Stimulated activated CD4-positive, alpha-beta T cell treated with anti-CD3 and anti-CD28 coated beads, Interleukin-4, amount 100 ng/mL, for 24 hours (primary cell): ENCODE measurements around the gene GFRA1.
"Not testable (repeated sequence)": the region's sequence is repeated elsewhere in the genome, so short reads cannot be mapped to it uniquely, and the experiment has no call there.

Experiments used
- DNase-seq: peaks from one replicate; pipeline ENCODE4 v3.0.0-alpha.2; 2020

Gene GFRA1

DNA sequence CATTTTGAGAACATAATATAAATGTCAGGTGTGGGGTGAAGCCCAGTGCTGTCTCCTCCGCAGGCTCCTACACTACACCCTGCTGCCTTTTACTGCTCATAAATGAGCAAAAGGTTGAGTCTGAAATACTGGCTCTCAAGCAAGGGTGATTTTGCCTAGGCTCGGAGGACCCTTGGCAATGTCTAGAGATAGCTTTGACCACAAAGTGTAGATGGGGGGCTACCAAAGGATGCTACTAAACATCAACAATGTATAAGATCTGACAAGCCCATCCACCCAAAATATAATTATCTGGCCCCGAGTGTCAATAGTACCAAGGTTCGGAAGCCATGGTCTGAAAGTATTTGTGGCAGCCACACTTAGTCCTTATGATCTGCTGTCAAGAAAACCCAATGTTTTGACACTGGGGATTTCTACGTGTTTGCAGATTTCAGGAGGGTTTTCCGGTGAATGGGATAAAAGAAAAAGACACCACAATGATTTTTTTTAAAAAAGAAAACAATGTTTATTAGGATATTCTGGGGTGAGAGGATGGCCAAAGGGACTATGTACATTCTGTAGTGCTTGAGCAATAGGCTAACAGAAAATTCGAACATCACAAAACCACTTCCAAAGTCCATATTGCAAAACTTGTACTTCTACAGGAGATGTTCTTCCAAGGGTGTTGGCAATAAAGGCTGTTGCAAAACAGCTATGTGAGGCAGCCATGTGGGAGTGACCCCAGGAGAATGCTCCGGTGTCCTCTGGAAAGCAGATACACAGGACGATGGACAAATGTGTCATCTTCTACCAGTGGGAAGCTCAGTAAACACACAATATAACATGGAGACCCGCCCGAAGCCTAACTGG lies 216.3 kb downstream of the GFRA1 start:
- DNase-seq: no peak

GRCh38 chr10:116055917-116056252 lies 217.1 kb downstream of the GFRA1 start:
- no peak for DNase-seq

DNA sequence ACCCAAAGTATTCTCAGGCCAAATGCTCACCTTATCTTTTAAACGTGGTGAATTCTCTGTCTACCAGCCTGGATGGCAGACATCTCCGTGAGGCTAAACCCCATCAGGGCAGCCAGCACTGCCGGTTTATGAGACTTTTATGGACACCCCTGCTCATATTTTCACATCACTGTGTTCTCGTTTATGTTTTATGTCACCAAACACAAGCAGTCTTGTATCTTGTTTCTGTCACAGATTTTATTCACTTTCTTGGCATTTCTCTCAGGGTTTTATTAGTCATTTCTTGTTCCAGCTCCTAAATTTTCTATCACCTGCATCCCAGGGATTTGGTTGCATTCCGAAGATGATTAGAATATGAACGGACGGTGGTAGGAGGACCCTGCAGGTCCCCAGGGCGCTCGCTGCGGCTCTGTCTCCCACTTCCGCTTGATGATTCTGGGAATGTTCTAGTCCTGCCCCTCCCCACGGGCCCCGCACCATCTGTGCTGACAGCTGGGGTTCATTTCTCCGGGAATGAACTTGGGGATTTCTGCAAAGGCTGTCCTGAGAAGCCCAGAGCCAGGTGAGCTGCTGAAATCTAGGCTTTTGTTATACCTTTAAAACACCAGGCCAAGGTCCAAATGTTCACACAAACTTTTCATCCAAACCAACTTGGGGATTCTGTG lies 217.6 kb downstream of the GFRA1 start:
- no peak for DNase-seq

DNA sequence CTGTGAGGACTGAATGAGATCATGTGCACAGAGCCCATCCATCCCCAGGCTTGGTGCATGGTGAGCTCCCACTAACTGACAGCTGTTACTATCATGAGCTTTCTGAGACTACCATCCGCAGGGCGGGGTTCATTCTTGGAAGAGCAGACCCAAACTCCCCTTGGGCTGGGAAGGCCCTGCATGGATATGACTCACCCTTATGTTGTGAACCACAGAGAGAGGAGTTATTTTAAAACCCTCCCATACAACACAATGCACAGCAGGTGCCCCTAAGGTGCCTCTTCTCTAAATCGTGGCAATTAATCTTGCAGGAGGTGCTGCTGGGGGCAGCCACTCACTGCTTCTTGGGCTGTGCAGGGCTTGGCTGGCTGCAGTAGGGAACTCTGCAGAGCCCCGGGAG lies 219.1 kb downstream of the GFRA1 start:
- no peak for DNase-seq

DNA sequence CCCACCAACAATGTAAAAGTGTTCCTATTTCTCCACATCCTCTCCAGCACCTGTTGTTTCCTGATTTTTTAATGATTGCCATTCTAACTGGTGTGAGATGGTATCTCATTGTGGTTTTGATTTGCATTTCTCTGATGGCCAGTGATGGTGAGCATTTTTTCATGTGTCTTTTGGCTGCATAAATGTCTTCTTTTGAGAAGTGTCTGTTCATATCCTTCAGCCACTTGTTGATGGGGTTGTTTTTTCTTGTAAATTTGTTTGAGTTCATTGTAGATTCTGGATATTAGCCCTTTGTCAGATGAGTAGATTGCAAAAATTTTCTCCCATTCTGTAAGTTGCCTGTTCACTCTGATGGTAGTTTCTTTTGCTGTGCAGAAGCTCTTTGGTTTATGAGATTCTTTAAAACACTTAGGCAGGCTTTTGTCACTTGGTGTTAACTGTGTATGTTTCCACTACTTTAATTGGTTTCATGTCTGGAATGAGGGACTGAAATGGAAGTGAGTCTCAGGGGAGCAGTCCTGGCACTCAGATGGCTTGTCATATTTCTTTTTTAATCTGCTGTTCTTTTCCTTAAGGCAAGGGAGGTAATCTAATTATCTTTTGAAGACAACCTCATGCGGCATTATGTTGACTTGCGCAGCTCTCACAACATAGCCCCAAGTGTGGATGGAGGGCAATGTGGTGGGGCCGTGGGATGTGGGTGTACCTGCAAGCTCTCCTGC lies 219.8 kb downstream of the GFRA1 start:
- not testable (repeated sequence) for DNase-seq

DNA sequence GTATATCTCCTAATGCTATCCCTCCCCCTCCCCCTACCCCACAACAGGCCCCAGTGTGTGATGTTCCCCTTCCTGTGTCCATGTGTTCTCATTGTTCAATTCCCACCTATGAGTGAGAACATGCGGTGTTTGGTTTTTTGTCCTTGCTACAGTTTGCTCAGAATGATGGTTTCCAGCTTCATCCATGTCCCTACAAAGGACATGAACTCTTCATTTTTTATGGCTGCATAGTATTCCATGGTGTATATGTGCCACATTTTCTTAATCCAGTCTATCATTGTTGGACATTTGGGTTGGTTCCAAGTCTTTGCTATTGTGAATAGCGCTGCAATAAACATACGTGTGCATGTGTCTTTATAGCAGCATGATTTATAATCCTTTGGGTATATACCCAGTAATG lies 220.5 kb downstream of the GFRA1 start:
- DNase-seq: not testable (repeated sequence)

DNA sequence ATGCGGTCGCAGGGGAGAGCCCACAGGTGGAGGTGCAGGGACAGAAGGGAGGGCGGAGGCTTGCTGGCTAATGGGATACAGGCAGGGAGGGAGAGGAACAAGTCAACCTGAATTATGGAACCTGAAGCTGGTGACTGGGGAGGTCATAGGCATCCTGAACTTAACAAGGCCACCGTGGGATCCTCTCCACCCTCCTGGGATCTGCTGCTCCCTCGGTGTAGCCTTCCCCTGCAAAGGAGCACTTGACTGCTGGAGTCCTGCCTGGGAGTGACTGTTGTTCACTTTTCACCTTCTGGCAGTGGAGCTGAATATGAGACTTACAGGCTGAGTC lies 223.1 kb downstream of the GFRA1 start:
- DNase-seq: no peak

- DNase-seq: no peak
Measured at GRCh38 chr10:116049158-116049973, 223.6 kb downstream of the GFRA1 start.

DNA sequence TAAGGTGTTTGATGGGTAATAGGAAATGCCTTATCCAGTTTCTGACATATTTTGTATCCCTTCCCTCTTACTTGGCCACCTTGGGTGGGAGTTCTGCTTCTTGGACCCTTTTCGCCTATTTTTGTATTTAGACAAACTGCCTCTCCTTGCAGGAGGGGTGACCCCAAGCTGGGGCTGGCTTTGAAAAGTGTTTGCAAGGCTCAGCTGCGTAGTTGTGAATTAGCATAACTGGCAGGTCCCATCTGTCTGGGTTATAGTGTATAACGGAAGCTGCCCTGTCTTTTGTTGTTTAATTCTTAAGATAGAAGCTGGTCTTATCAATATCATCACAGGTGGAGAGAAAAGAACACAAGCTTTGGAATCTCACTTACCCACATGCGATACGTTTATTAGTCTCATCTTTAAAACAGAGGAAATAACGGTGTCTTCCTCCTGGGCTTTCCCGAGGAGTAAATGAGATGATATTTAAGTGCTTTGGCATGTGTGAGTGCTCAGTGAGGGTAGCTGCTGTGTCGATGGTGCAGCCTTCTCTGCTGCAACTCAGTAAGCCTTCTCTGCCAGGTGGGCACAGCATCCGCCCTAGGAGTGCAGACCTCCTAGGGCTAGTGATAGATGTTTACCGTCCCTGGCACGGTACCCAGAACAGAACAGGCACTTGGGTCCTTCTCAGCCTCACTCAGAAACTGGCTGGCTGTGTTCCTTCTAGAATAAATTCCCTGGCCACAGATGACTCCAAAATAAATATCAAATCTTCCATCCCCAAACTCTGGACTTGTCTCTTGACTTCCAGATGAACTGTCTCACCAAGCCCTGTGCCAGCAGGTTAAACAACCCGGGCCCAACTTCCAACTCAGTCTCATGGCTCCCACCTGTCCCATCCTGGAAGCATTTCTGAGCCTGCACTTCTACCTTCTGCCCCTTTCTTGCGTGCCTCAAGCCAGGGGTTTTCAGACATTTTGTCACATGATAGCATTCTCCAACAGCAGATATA lies 227.3 kb downstream of the GFRA1 start:
- no peak for DNase-seq

- no peak for DNase-seq
Measured at GRCh38 chr10:116044801-116045248, 228.2 kb downstream of the GFRA1 start.

- no peak for DNase-seq
Measured at GRCh38 chr10:116043861-116044260, 229.1 kb downstream of the GFRA1 start.

GRCh38 chr10:116043304-116043703 lies 229.7 kb downstream of the GFRA1 start:
- DNase-seq: no peak

DNA sequence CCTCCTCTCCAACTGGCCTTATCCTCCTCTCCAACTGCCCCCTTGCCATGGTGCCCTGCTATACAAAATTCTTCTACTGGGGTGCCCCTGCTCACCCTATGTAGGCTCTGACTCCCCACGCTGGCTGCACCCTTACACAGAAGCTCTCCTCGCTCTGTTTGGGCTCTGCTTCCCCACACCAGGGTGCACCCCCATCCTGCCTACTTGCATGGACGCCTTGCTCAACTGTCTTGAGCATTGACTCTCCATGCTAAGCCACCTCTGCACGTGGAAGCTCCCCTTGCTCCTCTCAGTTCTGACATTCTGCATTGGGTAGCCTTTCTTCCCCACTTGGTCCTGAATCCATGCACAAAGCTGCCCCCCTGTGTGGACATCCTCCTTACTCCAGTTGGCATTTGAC lies 231.1 kb downstream of the GFRA1 start:
- no peak for DNase-seq

GRCh38 chr10:116039612-116040011 lies 233.4 kb downstream of the GFRA1 start:
- DNase-seq: no peak

DNA sequence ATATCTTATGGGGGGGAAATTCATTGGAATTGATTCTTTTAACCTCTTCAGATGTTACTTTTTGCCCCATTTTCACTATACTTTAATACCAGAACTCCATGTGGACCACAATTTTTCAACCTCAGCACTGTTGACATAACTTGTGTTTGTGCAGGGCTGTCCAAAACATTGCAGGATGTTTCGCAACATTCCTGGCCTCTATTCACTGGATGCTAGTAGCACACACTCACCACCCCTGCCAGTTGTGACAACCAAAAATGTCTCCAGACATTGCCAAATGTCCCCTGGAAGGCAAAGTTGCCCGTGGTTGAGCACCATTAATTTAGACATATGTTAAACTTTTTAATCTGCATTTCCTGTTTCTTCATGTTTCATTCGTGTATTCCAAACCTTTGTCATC lies 234.7 kb downstream of the GFRA1 start:
- no peak for DNase-seq

DNA sequence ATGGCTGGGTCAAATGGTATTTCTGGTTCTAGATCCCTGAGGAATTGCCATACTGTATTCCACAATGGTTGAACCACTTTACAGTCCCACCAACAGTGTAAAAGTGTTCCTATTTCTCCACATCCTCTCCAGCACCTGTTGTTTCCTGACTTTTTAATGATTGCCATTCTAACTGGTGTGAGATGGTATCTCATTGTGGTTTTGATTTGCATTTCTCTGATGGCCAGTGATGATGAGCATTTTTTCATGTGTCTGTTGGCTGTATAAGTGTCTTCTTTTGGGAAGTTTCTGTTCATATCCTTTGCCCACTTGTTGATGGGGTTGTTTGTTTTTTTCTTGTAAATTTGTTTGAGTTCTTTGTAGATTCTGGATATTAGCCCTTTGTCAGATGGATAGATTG lies 237.6 kb downstream of the GFRA1 start:
- not testable (repeated sequence) for DNase-seq

GRCh38 chr10:116030576-116030975 lies 242.4 kb downstream of the GFRA1 start:
- DNase-seq: no peak

- no peak for DNase-seq
Measured at GRCh38 chr10:116029826-116030225, 243.2 kb downstream of the GFRA1 start.

DNA sequence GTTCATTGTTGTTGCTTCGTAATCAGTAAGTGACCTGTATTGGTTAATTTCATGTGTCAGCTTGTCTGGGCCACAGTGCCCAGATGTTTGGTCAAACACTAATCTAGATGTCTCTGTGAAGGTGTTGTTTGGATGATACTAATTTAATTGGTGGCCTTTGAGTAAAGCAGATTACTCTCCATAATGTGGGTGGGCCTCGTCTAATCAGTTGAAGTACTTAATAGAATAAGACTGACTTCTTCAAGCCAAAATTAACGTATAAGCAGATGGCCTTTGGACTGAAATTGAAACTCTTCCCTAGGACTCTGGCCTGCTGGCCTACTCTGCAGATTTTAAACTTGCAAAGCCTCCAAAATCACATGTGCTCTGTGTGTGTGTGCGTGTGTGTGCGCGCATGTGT lies 245.7 kb downstream of the GFRA1 start:
- no peak for DNase-seq

GRCh38 chr10:116026725-116027124 lies 246.3 kb downstream of the GFRA1 start:
- DNase-seq: no peak

DNA sequence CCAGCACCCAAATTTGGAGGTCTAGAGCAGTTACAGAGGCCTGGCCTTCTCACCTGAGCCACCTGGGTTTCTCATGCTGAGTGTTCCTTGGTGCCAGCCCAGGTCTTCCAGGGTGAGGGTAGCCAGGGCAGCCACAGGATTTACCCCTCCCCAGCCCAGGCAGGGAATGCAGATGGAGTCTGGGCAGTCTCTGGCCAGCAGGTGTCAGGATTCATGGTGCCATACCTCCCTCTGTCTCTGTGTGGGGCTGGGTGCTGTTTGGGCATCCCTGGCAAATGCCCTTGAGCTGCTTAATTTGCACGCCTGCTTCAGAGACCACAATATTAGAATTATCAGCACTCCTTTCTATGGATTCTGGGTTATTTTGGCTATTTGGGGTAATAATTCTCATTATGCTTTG lies 246.7 kb downstream of the GFRA1 start:
- DNase-seq: no peak
